Gastrocnemius medialis (tissue), 4 donors: ENCODE results near the gene WDR46. TPM values are rescaled to one million over a fixed set of nuclear protein-coding genes. Genes with fewer than 3 reads are reported as not detected.

Experiments used
- ATAC-seq, 2 donors: fragments of 150-250 bp; one replicate each; pipeline ENCODE4 v1.9.1; 2016
- DNase-seq, 2 donors: peaks; one replicate each; pipeline ENCODE4 v3.0.0-alpha.2; 2019
- H3K27ac ChIP-seq, 4 donors: fragments of 200-600 bp; sonication (generic); 1 replicate in 1 of 4; 2 replicates in 3 of 4; pipeline ENCODE4 v1.5.1; 2016 to 2018; ENCODE audit warnings: mild to moderate bottlenecking in 2 of 4, moderate library complexity in 1 of 4
- H3K27me3 ChIP-seq, 3 donors: fragments of 200-600 bp; sonication (generic) in 2 of 3; 1 replicate in 1 of 3; 2 replicates in 2 of 3; pipeline versions ENCODE4 v1.5.1 to v1.6.0; 2016 to 2019; ENCODE audit warnings: mild to moderate bottlenecking in 1 of 3, moderate library complexity in 1 of 3
- H3K36me3 ChIP-seq, 2 donors: fragments of 200-600 bp; sonication (generic) in 1 of 2; one replicate each; pipeline ENCODE4 v1.5.1; 2017 to 2018
- H3K4me1 ChIP-seq, 2 donors: fragments of 200-600 bp; sonication (generic) in 1 of 2; one replicate each; pipeline ENCODE4 v1.5.1; 2016 to 2017; ENCODE audit warnings: mild to moderate bottlenecking in 2 of 2
- H3K4me3 ChIP-seq, 4 donors: fragments of 200-600 bp; sonication (generic) in 3 of 4; 1 replicate in 1 of 4; 2 replicates in 3 of 4; pipeline ENCODE4 v1.5.1; 2016 to 2019; ENCODE audit warnings: mild to moderate bottlenecking in 2 of 4
- H3K9me3 ChIP-seq, 3 donors: fragments of 200-600 bp; sonication (generic) in 2 of 3; 1 replicate in 1 of 3; 2 replicates in 2 of 3; pipeline ENCODE4 v1.5.1; 2016 to 2019
- CTCF ChIP-seq, 5 experiments: fragments of 450-650 bp in 3 of 5; fragments of 200-600 bp in 2 of 5; sonication (generic) in 2 of 5; IDR thresholded peaks in 4 of 5; conservative IDR thresholded peaks in 1 of 5; 1 replicate in 4 of 5; 2 replicates in 1 of 5; pipeline ENCODE4 v1.5.1; 2016 to 2019; ENCODE audit warnings: antibody characterized with exemption in 5 of 5, mild to moderate bottlenecking in 3 of 5, moderate library complexity in 3 of 5
- POLR2A ChIP-seq, 2 donors: fragments of 450-650 bp; IDR thresholded peaks; one replicate each; pipeline ENCODE4 v1.6.1; 2017; ENCODE audit warnings: antibody characterized with exemption in 2 of 2, mild to moderate bottlenecking in 2 of 2, moderate library complexity in 2 of 2
- in situ Hi-C, 4 donors: fragments of 200-750 bp; cut with MboI; loops; one replicate each; pipeline versions ENCODE4 v1.15.0 to v1.8.0; 2017; ENCODE audit warnings: low sequenced_read_pairs in 4 of 4
- intact Hi-C: fragments of 100-400 bp; cut with DNase I; formaldehyde crosslinking; loops from one replicate; pipeline ENCODE4 v1.15.1; 2023; ENCODE audit warnings: low total_unique reads
- microRNA-seq, 2 donors: library from miRNA; unstranded; fragments of <30 nt; microRNA quantifications; one replicate each; pipeline ENCODE4, GENCODE V29; 2016; ENCODE audit warnings: borderline replicate concordance in 2 of 2
- total RNA-seq, 4 donors: library from RNA; depleted of rRNA; stranded (reverse); fragments of >200 nt; gene quantifications; one replicate each; pipeline versions ENCODE4 v1.1.0 to v1.2.3, GENCODE V29; 2016

The WDR46 gene
- total RNA-seq, 4 donors from 2014 or later, result 34.5 to 57.3 (median 49.1) TPM

- no peak for ATAC-seq
- Histone ChIP-seq H3K4me1 (no peaks in the 10 kb centered on the region), H3K27me3 (peaks cover 0 to 7% (median 5%) of the 10 kb centered on the region in 3 donors), H3K4me3 (no peak overlapping the region), H3K27ac (no peak overlapping the region), H3K9me3 (no peaks in the 10 kb centered on the region), H3K36me3 (no peaks in the 10 kb centered on the region)
- TF ChIP-seq CTCF (IDR thresholded peaks at IDR 0.05 in 4 of 5, conservative IDR thresholded peaks at IDR 0.05 in 1 of 5) (no peak), POLR2A (IDR thresholded peaks at IDR 0.05) (no peak)
- intact Hi-C loops (no loop called here), in situ Hi-C loops (no loop called here)
- DNase-seq, result no peak
Measured at GRCh38 chr6:33237741-33238140, 51.3 kb downstream of the WDR46 start.

GRCh38 chr6:33236852-33237251 lies 52.2 kb downstream of the WDR46 start:
- intact Hi-C loops, result no loop called here
- no peak for DNase-seq
- no peaks in the 10 kb centered on the region for H3K9me3 ChIP-seq
- peaks cover 0 to 7% (median 5%) of the 10 kb centered on the region in 3 donors for H3K27me3 ChIP-seq
- no peak for ATAC-seq
- no peaks in the 10 kb centered on the region for H3K36me3 ChIP-seq
- no peak for TF ChIP-seq CTCF (IDR thresholded peaks at IDR 0.05 in 4 of 5, conservative IDR thresholded peaks at IDR 0.05 in 1 of 5)
- no peak for TF ChIP-seq POLR2A (IDR thresholded peaks at IDR 0.05)
- no peak overlapping the region for H3K27ac ChIP-seq
- no peaks in the 10 kb centered on the region for H3K4me1 ChIP-seq
- no peak overlapping the region for H3K4me3 ChIP-seq
- in situ Hi-C loops, result no loop called here

- in situ Hi-C loops, result no loop called here
- no peak for ATAC-seq
- Histone ChIP-seq H3K4me3 (no peak overlapping the region), H3K4me1 (no peaks in the 10 kb centered on the region), H3K36me3 (no peaks in the 10 kb centered on the region), H3K27me3 (peaks cover 0 to 7% (median 5%) of the 10 kb centered on the region in 3 donors), H3K27ac (no peak overlapping the region), H3K9me3 (no peaks in the 10 kb centered on the region)
- DNase-seq, result no peak
- intact Hi-C loops, result no loop called here
- TF ChIP-seq CTCF (IDR thresholded peaks at IDR 0.05 in 4 of 5, conservative IDR thresholded peaks at IDR 0.05 in 1 of 5), result no peak
- no peak for TF ChIP-seq POLR2A (IDR thresholded peaks at IDR 0.05)
Measured at GRCh38 chr6:33236328-33236727, 52.7 kb downstream of the WDR46 start.

- intact Hi-C loops (no loop called here), in situ Hi-C loops (no loop called here)
- Histone ChIP-seq H3K27ac (no peak overlapping the region), H3K27me3 (peaks cover 0 to 5% (median 5%) of the 10 kb centered on the region in 3 donors), H3K4me3 (no peak overlapping the region), H3K4me1 (no peaks in the 10 kb centered on the region), H3K36me3 (no peaks in the 10 kb centered on the region), H3K9me3 (no peaks in the 10 kb centered on the region)
- ATAC-seq (no peak), DNase-seq (no peak)
- TF ChIP-seq CTCF (IDR thresholded peaks at IDR 0.05 in 4 of 5, conservative IDR thresholded peaks at IDR 0.05 in 1 of 5), result no peak
- no peak for TF ChIP-seq POLR2A (IDR thresholded peaks at IDR 0.05)
Measured at GRCh38 chr6:33235221-33235634, 53.8 kb downstream of the WDR46 start.

Small RNA genes within 50 kb of the gene (microRNA-seq; reads per million reads assigned to microRNA genes)
- gene MIR6834 (0 reads per million in 2 donors), gene MIR6873 (0 reads per million in 2 donors)

Other genes with a start within 250 kb of the WDR46 start
- 10 to 100 TPM in 3 of 4 donors, 1 to 10 TPM in 1; 6.8 to 51.8 (median 23.4) TPM for gene HLA-DPA1, start 215.6 kb downstream of the WDR46 start, total RNA-seq
- 10 to 100 TPM; 16.7 to 52.1 (median 23.5) TPM for gene HLA-DPB1, start 213.2 kb downstream of the WDR46 start, total RNA-seq
- under 1 TPM; 0.31 to 0.92 (median 0.47) TPM for gene COL11A2, start 96.8 kb downstream of the WDR46 start, total RNA-seq
- 10 to 100 TPM; 20.8 to 38.4 (median 24.6) TPM for gene RXRB, start 88.6 kb downstream of the WDR46 start, total RNA-seq
- 10 to 100 TPM; 21.9 to 45.4 (median 26.2) TPM for gene SLC39A7, start 88.4 kb downstream of the WDR46 start, total RNA-seq
- gene HSD17B8, start 84.6 kb downstream of the WDR46 start, total RNA-seq, result 10 to 100 TPM in 3 of 4 donors, 1 to 10 TPM in 1; 7.9 to 28.3 (median 14.3) TPM
- gene RING1, start 80.7 kb downstream of the WDR46 start, total RNA-seq, result 10 to 100 TPM in 3 of 4 donors, 1 to 10 TPM in 1; 7.4 to 16.3 (median 12.1) TPM
- gene VPS52, start 17.4 kb downstream of the WDR46 start, total RNA-seq, result 10 to 100 TPM; 28.7 to 52.8 (median 41.2) TPM
- 1,000 to 10,000 TPM; 1,834 to 2,142 (median 2,010) TPM for gene RPS18, start 17.2 kb downstream of the WDR46 start, total RNA-seq
- 1 to 10 TPM; 1.0 to 2.0 (median 1.7) TPM for gene B3GALT4, start 12.1 kb downstream of the WDR46 start, total RNA-seq
- 100 to 1,000 TPM in 1 of 4 donors, 10 to 100 TPM in 3; 49.9 to 106 (median 76.8) TPM for gene PFDN6, start 362 bp upstream of the WDR46 start, total RNA-seq
- gene RGL2, start 9.7 kb upstream of the WDR46 start, total RNA-seq, result 10 to 100 TPM; 39.8 to 52.3 (median 40.8) TPM
- gene TAPBP, start 24.8 kb upstream of the WDR46 start, total RNA-seq, result 10 to 100 TPM; 15.9 to 42.4 (median 36.5) TPM
- 10 to 100 TPM in 3 of 4 donors, 1 to 10 TPM in 1; 9.0 to 19.3 (median 16.3) TPM for gene ZBTB22, start 28.5 kb upstream of the WDR46 start, total RNA-seq
- gene DAXX, start 33.7 kb upstream of the WDR46 start, total RNA-seq, result 10 to 100 TPM; 37.2 to 76.0 (median 59.8) TPM
- gene KIFC1, start 102.6 kb upstream of the WDR46 start, total RNA-seq, result 1 to 10 TPM in 1 of 4 donors, under 1 TPM in 1, not detected in 2; 0.64 to 1.4 TPM
- gene PHF1, start 121.8 kb upstream of the WDR46 start, total RNA-seq, result 10 to 100 TPM; 53.5 to 65.8 (median 62.9) TPM
- 100 to 1,000 TPM in 2 of 4 donors, 10 to 100 TPM in 2; 69.9 to 119 (median 93.2) TPM for gene CUTA, start 128.9 kb upstream of the WDR46 start, total RNA-seq
- gene SYNGAP1, start 130.8 kb upstream of the WDR46 start, total RNA-seq, result 1 to 10 TPM in 3 of 4 donors, under 1 TPM in 1; 0.71 to 2.3 (median 1.3) TPM
- 1 to 10 TPM in 2 of 4 donors, under 1 TPM in 2; 0.82 to 2.2 (median 1.2) TPM for gene ZBTB9, start 165.3 kb upstream of the WDR46 start, total RNA-seq